ENCODE data around the gene HOXB6.

Gene HOXB6

DNA sequence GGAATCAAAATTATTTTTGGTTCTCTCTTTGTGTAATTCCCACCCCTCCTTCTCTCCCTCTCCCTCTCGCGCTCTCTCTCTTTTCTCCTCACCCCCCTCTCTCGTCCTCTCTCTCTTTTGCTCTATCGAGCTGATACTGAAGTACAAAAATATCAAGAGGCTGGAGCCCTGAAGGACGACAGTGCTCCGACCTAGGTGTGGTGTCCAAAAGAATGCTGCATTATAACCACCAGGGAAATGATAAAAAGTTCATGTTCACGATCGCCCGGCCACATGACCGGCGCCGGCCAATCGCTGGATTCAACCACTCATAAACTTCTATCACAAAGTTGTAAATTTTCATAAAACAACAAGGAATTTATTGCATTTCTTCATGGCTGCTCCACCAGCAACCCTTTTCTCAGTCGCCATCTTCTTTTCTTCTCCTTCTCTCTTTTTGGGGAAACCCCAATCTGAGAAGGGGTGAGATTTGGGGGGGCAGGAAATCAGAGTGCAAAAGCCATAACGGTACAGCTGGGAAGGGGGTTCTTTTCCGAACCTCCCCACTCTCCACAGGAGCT is at the start of gene HOXB6:
Gene HOXB6 (minus strand): TSS at position 217 of the 560 bp plus-strand sequence. CDS start 6,836 bp downstream, outside the sequence.
- DNase-seq (ENCODE audit: low read depth), result no peak

DNA sequence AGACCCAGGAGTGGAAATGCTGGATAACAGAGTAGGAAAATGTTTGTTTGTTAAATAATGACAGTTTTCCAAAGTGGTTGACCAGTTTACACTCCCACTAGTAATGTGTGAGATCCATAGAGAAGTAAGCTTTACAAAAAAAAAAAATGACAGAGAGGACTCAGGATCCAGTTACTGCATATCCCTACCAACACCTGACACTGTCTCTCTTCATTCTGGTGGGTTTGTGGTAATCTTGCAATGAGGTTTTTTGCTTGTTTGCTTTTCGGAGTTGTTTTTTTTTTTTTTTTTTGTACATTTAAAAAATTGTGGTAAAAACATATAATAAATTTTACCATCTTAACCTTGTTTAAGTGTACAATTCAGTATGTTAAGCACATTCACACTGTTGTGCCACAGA is 45.0 kb upstream of the HOXB6 start:
- DNase-seq (ENCODE audit: low read depth), result no peak

DNA sequence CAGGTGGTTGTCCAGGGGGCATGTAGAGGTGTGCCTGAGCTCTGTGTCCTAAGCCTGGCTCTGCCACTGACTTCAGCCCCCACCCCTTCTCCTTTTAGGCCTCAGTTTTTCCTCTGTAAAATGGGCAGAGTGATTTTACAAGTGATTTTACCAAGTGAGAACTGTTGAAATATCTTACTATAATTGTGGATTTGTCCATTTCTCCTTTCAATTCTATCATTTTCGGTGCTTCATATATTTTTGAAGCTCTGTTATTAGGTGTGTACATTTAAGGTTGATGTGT is 43.1 kb upstream of the HOXB6 start:
- DNase-seq (ENCODE audit: low read depth), result no peak

DNA sequence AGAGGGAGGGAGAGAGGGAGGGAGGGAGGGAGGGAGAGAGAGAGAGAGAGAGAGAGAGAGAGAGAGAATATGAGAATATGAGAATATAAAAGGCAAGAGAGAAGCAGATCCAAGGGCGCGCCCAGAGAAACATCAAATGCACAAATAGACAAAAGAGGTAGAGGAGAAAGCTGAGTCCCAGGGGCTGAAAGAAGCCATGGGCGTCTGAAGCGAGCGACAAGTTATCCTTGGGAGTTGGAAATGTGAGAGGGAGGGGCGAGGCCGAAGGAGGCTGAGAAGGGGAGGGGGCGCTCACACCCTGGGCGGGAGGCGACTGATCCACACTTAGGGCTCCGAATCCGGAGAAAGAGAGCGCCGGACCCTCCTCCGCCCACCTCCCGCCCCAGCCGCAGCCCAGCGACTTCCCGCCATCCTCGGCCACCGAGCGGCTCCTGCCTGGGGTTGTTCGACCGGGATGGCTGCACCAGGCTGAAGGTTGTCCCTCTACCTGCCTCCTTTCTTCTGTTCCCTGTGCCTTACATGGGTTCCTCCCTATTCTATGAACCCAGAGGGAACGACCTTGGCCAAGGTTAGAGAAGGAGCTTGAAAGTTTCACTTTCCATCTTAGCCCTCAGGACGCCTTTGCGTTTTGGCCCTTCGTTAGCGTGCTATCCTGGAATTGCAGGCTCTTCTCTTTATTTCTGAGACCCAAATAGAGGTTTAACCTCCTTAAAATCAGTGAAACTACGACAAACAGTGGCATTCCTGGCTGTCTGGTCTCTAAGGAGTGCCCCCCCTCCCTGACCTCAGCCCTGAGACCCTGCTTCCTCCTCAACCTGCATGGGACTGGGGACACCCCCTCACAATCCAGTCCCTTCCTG is 42.5 kb upstream of the HOXB6 start:
- DNase-seq (ENCODE audit: low read depth), result no peak

DNA sequence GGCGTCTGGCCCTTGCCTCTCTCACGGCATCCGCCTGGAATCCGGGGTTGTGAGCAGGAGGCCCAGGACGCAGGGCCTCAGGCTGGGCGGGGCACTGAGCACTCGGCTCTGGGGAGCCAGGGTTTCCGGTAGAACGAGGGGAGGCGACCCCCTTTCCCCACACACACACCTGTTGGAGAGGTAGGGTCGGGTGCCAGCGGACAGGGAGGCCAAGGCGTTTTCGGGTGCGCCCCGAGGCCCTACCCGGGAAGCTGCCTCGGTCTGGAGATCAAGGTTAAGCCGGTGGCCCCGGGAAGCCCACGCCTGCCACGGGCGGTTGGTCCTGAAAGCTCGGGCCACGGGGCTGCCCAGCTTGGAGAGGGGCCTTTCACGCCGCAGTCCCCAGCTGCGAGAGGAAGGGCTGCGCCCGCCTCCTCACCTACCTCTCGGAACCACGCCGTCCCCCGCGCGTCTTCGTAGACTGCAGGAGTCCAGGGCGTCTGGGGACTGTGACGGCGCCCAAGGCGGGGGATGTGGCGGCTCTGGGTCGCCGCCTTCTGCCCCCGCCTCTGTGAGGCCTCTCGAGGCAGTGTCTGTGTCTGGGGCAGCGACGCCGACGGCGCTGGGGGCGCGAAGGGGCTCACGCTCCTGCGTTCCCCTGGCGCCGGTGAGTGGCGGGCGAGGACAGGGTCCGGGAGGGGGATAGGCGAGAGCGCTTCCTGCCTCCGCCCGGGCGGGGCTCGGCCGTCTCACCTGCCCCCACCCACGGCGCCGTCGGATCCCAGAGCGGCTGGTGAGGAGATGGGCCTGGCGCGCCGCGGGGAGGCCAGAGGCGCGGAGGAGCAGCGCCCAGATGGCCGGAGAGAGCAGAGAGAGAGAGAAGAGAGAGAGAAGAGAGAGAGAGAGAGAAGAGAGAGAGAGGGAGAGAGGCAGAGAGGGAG is 41.7 kb upstream of the HOXB6 start:
- DNase-seq (ENCODE audit: low read depth), result no peak

DNA sequence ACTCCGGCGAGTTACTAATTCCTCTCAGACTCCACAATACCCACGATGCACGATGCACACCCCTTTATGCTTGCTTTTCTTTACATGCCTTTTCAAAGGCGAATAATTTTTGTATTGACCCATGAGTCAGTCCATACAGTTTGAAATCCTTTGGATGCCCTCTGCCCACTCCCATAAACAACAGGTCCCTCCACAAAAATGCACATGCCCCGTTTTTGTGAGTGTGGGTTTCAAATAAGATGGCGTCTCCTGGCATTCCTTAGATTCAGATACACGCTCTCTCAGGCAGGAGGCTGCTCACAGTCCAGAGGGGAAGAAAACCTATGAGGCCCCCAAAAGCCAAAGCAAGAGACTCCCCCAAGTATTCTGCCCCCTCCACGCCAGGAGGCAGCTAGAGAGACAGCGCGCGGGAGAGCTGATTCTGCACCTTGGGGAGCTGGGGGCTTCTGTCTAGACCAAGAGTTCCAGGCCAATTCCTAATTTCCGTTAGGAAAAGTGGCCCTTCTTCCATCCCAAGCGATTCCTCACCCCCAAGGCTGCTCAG is 40.9 kb upstream of the HOXB6 start:
- DNase-seq (ENCODE audit: low read depth), result no peak

DNA sequence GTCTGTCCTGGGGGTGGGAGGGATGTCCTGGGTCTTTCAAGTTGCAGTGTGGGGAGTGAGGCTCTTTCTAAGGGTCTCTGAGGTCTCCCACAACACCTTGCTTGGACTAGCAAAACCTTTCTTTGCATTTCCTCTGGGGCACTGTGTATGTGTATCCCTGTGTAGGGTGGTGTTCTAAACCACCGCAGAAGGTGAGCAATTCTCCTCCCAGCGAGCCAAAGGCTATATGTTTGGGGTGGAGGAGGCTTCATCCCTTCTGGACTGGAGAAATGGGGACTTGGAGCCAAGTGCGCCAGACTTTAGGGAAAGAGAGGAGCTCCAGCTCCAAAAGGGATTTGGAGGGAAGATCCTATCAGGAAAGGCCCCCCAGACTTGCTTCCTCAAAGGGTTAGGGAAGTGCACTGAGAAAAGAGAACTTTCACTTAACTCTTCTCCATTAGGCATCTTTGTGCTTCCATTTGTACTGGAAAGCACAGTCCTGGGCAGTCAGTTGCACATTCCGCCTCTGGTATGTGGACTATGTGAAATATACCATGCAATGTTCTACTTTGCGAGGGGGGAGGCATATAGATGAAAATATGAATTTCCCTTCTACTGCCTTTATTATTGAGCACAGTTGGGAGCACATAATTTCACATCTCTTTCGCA is 40.2 kb upstream of the HOXB6 start:
- no peak for DNase-seq (ENCODE audit: low read depth)

DNA sequence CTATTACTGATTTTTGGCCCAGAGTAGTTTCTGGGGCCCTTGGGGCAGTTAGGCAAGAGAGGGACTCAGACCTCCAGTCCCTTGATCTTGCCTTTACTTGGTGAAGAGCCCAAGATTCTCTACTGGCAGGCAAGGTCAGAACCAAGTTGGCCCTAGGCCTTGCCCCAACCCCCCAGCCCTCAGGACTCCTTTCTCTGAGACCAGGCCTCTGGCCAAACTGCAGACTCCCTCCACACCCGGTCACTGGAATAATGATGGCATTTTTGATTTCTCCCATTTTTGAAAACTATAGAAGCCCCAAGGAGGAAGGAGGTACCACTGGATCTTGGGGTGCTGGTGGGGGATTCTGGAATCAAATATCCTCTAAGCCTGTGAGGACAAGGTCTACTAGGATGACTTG is 39.4 kb upstream of the HOXB6 start:
- DNase-seq (ENCODE audit: low read depth), result no peak

DNA sequence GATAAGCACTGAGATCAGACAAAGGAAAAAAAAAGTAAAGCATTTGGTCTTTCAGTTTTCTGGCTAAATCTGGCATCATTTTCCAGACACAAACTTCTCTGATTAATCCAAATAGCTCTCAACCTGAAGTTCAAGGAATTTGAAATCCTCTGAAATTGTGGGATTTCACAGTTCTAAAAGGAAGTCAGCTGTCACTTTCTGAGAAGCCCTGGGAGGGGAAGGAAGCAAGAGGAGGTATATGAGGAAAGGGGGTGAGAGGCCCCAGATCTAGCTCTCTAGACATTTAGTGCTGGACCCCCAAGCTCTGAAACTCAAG is 38.9 kb upstream of the HOXB6 start:
- DNase-seq (ENCODE audit: low read depth), result no peak

DNA sequence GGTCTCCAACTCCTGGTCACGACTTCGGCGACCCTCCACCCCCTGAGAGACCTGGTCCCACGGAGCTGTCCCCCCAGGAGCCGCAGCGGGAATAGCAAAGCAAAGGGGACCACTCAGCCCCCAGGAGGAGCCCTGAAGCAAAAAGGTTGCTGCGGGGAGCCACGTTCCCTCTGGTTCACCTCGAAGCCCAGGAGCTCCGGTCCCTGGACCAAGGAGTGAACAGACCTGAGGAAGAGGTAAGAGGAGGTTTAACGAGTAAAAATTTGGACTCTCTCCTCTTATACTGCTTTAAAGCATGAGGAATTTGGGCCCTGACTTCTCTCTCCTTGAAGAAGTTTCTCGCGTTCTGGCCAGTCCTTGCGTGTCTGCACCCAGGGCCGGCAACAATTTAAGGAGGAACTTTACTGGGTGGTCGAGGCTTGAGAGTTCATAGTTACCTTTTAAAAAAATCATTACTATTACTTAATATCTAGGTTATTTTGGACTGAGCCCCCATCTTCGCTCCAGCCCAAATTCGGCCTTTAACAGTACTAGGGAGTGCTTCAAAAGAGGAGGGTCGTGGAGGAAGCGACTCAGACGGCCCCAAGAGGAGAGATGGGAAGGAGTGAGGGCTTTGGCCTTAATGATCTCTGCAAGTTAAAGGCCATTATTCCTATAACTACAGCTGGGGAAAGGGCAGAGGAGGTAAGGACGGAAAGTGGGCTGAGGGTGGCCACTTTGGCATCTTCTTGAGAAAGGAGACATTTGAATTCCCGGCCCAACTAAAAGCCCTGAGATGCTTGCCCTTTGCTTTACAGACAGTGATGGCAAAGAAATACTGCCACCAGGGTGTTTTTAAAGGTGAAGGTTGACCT is 38.3 kb upstream of the HOXB6 start:
- DNase-seq (ENCODE audit: low read depth), result no peak

DNA sequence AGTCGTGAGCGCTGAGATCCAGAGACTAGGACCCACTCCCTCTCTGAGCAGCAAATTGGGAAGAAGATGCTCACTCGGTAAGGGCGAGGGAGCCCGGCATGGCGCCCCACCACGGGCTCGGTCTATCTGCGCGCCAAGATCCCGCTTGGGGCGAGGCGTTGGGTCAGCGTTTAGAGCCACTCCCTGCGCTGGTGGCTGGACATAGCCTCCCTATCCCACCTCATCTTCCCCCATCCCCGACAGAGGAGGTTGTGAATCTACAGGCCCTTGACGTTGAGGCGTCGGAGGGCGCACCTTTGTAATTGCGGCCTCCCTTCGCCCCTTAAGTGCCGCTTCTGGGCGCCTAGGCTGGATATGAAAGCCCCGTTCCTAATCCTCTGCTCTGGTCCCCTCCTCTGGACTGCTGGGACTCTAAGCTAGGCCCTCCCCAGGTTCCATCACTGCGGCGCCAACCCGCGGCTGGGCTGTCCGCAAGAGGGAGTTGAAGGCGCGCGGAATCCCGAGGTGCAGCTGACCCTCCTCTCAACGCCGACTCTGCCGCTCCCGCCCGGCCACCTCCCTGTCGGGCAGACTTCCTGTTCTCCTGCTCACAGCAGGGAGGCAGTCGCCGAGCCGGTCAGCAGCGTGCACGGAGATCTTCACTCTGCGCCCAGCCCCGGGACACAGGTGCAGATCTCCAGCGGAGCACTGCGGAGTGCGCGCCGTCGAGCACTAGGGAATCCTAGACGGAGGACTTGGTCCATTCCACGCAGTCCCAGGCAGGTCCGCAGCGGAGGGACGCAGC is 37.5 kb upstream of the HOXB6 start:
- DNase-seq (ENCODE audit: low read depth), result no peak

DNA sequence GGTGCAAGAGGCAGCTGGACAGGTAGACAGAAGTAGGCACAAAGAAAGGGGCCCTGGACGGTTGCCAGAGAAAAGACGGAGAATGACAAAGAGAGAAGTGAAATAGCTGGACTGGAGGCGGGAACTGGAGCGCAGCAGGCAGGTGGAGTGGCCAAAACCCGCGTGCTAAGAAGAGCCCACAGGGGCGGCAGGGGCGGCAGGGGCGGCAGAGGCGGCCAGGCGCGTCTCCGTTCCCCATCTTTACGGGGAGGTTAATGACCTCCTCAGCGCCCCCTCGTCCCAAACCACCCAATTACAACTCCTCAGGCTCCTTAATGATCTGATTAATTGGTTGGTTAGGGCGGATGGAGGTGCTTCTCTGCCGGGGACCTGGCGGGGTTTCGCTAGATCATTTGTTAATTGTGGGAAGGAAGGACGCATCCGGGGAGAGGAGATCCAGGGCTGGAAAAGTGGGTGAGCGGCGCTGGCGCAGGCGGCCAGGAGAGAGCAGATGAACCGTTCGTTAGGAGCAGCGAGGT is 36.8 kb upstream of the HOXB6 start:
- no peak for DNase-seq (ENCODE audit: low read depth)

DNA sequence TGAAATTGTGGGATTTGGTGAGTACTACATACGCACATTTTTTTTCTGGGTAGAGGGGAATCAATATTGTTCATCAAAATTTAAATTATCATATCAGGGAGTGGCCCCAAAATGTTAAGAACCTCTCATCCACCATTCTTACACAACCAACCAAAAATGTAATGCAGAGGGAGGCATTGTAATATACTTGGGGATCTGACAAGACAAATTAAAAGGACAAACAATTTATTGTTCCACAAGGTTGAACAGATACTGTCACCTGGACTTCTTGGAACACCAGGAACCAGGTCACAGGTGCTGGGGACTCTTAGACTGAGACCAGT is 36.0 kb upstream of the HOXB6 start:
- no peak for DNase-seq (ENCODE audit: low read depth)

DNA sequence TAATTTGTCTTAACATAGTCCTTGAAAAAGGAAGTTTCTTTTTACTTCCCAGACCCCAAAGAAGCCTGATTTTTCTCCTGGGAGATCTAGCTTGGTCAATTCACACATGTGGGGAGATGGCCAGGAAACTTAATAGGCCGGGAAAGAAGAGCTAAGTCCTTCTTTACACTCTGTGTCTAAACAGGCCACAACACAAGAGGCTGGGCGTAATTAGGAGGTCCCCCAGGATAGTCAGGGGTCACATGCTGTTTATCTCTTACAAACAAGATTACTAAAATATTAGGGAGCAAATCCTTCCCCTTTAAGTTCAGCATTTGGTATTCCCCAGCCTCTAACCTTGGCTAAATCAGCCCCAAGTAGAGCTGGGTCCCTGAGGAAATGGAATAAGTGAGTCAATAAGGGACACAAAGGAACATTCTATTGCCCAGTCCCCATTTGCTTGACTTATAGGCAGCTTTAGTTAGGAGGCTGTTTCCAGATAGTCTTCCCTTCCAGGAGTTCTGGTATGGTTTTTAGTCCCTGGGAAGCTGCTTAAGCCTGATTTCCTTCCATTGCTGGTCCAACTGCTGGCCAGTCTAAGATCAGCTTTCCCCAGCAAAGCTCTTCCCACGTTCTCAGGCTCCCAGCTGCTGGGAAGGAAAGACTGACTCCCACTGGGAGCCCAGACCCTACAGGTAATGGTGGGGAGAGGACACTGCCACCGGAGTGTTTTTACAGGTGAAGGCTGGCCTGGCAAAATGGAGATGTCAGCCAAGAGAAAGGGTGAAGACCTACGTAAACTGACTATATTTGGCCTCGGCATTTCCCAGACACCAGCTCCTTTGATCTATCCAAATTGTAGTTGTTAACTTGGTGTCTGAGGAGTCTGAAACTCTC is 35.4 kb upstream of the HOXB6 start:
- no peak for DNase-seq (ENCODE audit: low read depth)

DNA sequence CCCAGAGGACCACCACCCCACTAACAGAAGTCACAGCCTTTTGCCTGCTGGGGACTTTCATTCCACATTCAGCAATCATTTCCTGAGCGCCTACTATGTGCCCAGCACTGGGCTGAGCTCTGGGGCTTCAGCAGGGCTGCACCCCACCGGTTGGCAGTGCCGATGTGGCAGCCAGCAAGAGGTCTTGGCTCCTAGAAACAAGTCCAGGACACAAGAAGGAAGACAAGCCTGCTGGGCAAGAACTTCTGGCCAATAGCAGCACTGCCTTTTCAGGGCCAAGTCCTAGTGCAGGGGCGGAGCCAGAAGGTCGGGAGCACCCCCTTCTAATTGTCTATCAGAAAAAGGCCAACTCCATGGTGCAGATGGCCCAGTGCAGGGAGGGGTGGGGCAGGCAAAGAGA is 34.4 kb upstream of the HOXB6 start:
- DNase-seq (ENCODE audit: low read depth), result no peak

DNA sequence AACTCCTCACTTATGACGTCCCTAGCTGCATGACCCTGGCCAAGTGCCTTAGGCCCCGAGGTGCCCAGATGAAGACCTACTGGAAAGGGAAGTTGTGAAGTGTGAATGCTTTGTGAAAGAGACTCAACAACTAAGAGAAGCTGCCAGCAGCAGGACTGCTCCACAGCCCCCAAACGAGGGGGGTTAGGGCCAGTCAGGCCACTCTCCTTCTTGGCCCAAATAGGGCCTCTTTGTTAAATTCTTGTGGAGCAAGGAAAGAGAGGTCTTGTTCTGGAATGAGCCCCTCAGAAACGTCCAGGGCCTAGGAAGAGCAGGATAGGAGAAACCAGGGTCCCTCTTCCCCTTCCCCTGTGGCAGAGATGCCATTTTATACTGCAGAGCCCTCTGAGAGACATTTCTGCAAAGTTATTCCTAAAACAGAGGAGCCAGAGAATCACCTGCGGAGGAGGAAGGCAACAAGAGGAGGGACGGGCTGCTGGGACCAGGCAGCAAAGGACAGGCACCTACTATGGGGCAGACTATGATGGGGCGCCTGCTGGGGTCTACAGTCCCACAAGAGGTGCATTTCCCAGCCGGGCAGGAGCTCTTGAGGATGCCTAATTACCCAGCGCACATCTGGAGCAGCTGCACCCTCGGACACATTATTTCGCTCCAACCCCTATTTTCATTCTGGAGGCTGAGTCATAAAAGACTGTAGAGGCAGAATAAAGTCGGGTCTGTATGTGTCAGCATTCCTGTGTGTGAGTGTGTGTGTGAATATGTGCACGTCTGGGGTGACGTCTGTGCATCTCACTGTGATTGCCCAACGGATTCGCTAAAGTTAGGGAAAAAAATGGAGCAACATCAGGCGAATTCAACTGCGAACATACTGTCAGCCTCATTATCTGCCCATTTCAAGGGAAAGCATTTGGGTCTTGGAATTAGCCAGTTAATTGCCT is 32.8 kb upstream of the HOXB6 start:
- peak; percentile 67 for DNase-seq (ENCODE audit: low read depth)

DNA sequence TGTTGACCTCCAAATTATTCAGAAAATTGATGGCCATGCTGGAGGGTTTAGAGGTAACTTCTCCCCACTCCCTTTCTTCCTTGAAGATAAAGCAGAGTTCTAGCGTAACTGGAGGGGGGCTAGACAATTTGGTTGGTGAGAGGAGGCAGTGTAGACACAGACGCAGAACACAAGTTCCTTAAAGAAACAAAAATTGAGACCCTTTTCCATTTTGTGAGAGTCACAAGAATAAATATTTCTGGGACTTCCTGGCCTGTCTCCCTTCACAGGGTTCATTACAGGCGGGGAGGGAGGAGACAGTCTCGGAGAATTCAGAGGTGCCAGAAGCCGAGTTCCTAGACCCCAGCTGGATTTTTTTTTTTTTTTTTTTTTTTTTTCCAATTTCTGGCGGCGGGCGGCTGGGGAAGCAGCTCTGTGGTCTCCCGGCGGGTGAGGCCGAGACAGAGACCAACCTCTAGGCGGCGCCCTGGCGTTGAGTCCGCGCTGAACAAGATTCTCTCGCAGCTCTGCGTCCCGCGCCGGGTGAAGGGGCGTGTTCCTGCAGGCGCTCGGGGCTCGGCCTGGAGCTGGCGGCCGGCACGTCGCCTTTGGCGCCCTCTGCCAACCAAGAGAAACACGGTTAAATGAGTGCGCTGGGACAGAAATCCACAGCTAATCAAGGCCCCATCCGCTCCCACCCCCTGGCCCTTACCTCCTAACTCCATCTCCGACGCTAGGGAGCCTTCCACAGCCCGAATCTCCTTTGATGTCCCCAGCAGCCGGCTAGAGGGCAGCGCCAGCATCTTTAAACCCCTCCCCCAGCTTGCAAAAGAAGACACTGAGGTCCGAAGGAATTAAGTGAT is 31.6 kb upstream of the HOXB6 start:
- no peak for DNase-seq (ENCODE audit: low read depth)

Measured in GM04504 (cell line).